GM18526 (cell line): ENCODE data around the gene CCDC57.

ENCODE experiments used
- POLR2A ChIP-seq: IDR thresholded peaks from 3 replicates; pipeline ENCODE4 v1.6.1; 2011; ENCODE audit not compliant: insufficient read length; ENCODE audit errors: extremely low read depth

Gene CCDC57

GRCh38 chr17:82188001-82188961 is 24.4 kb downstream of the CCDC57 start:
- no peak for TF ChIP-seq POLR2A

- TF ChIP-seq POLR2A, result no peak
Observed at GRCh38 chr17:82187500-82187899, 25.1 kb downstream of the CCDC57 start.

- no peak for TF ChIP-seq POLR2A
Observed at GRCh38 chr17:82186221-82186620, 26.4 kb downstream of the CCDC57 start.

- no peak for TF ChIP-seq POLR2A
Observed at GRCh38 chr17:82184761-82185160, 27.9 kb downstream of the CCDC57 start.

GRCh38 chr17:82180776-82181528 is 31.7 kb downstream of the CCDC57 start:
- TF ChIP-seq POLR2A, result no peak

- no peak for TF ChIP-seq POLR2A
Observed at GRCh38 chr17:82179946-82180475, 32.6 kb downstream of the CCDC57 start.

- TF ChIP-seq POLR2A, result no peak
Observed at GRCh38 chr17:82179412-82179811, 33.2 kb downstream of the CCDC57 start.

- TF ChIP-seq POLR2A, result no peak
Observed at GRCh38 chr17:82178499-82179261, 34.0 kb downstream of the CCDC57 start.

- TF ChIP-seq POLR2A, result no peak
Observed at GRCh38 chr17:82177761-82178498, 34.7 kb downstream of the CCDC57 start.

- TF ChIP-seq POLR2A, result no peak
Observed at GRCh38 chr17:82177276-82177675, 35.4 kb downstream of the CCDC57 start.

GRCh38 chr17:82175951-82176350 is 36.7 kb downstream of the CCDC57 start:
- TF ChIP-seq POLR2A, result no peak

GRCh38 chr17:82175201-82175600 is 37.4 kb downstream of the CCDC57 start:
- TF ChIP-seq POLR2A, result no peak

- TF ChIP-seq POLR2A, result no peak
Observed at GRCh38 chr17:82173351-82174041, 39.1 kb downstream of the CCDC57 start.
